Activated CD4-positive, alpha-beta T cell treated with anti-CD3 and anti-CD28 coated beads, Interleukin-2, Interleukin-6, amounts not matched to agents 100 ng/mL and 50 ng/mL, durations not matched to agents 16 hours and 8 hours (primary cell): ENCODE data around the gene XBP1.
"Not testable (repeated sequence)": the region's sequence is repeated elsewhere in the genome, so short reads cannot be mapped to it uniquely, and the experiment has no call there.

Experiments
- DNase-seq: peaks from one replicate; pipeline ENCODE4 v3.0.0-alpha.2; 2020

The XBP1 gene

GRCh38 chr22:28791841-28792490, 8.4 kb downstream of the XBP1 start:
- DNase-seq = peak; percentile 48

DNA sequence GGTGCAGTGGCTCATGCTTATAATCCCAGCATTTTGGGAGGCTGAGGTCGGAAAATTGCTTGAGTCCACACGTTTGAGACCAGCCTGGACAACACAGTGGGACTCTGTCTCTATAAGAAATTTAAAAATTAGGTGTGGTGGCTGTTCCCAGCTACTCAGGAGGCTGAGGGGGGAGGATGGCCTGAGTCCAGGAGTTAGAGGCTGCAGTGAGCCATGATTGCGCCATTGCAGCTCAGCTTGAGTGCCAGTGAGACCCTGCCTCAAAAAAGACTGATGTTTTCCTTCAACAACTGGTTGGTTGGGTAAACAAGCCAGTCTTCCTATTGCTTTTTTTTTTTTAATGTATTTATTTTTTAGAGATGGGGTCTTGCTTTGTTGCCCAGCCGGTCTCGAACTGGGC, 9.2 kb downstream of the XBP1 start:
- DNase-seq = no peak

DNA sequence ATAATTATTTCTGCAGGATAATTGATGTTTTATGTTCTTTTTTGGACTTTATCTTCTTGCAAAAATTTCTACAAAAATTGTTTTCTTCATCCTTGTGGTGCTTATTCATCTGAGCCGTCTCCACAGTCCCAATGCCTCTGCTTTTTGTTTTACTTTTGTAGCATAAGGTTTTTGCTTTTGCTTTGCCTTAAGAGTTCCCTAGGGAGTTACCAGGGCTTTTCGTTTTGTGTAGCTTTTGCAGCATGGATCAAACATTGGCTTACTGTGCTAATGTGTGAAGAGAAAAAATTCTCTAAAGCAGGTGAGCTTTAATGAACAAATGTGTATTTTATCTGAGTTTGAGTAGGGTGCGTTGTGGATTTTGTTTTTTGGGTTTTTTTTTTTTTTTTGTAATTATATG, 11.8 kb downstream of the XBP1 start:
- no peak for DNase-seq

DNA sequence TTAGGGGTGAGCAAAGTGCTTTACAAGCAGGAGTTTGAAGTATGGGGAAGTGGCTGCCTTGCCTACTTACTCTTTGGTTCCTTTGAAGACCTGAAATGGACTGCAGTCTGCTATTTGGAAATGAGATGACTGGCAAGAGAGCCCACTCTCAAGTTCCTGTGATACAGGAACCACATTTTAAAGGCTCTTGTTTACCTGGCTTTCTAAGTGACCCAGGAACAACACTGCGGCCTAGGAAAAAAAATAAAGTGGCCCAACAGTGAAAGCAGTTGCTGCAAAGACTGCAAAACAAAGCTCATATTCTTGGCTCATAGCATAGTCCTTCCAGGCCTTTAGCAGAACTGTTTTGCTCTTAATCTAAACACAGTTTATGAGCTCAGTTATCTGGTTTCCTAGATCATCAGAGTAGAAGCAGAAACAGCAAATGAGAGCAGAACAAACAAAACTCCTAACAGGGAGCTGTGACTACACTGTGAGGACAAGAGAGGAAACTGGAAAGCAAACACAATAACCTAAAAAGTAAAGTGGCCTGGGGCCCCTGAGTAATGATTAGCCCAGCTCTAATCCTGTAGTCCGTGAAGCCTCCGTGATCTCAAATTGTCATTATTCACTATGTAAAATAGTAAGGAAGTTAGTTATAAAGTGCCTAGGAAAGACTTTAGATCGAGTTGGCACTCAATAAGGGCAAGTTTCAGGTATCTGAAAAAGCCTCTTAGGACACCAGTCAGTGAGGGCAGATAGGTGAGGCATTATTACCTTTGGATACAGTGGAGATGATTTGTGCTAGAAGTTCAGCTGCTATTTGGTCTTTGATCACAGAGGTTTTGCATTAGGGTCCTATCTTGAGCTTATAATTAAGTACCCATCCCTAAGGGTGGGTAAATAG, 16.3 kb downstream of the XBP1 start:
- no peak for DNase-seq

- DNase-seq = no peak
These were observed 20.1 kb downstream of the XBP1 start for GRCh38 chr22:28780296-28780695.

DNA sequence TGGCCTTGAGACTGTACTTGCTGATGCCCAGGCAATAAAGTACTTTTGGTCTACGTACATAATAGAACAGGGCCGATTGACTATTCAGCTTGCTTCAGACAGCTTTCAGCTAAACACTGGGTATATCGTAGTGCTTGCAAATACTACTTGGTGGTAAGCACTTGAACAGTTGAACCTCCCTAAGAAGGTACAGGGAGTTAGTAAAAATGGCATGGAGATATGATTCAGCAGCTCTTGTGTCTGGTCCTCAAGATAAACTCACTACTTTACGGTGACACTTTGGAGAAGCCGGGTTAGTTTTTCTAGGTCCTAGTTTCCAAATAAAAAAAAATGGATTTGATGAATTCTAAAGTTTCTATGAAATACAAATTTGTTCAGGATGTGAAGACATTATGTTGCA, 20.5 kb downstream of the XBP1 start:
- DNase-seq = no peak

GRCh38 chr22:28774378-28774777, 26.0 kb downstream of the XBP1 start:
- no peak for DNase-seq

DNA sequence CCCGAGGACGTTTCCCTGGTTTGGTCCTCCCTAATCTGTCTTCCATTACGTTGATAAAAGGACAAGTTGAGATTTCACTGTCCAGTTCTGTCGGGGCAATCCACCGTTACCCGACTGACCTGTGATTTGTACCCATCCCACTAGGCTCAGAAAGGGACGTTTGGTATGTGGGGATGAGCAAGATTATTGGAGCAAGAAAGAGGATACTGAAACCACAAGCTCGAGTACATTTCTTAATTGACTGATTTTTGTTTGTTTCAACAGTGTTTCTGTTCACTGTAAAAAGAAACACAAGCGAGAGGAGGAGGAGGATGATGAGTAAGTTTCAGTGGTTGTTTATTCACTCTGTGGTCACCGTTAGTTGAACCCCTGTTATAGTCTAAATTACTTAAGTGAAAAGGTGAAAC, 26.9 kb downstream of the XBP1 start:
- DNase-seq = peak; percentile 69

- DNase-seq = peak; percentile 97
These were observed 27.5 kb downstream of the XBP1 start, which contains the start of gene CCDC117 for GRCh38 chr22:28772633-28773460. Gene CCDC117 (plus strand): TSS chr22:28772695. CDS start chr22:28772850, 155 bp downstream.

DNA sequence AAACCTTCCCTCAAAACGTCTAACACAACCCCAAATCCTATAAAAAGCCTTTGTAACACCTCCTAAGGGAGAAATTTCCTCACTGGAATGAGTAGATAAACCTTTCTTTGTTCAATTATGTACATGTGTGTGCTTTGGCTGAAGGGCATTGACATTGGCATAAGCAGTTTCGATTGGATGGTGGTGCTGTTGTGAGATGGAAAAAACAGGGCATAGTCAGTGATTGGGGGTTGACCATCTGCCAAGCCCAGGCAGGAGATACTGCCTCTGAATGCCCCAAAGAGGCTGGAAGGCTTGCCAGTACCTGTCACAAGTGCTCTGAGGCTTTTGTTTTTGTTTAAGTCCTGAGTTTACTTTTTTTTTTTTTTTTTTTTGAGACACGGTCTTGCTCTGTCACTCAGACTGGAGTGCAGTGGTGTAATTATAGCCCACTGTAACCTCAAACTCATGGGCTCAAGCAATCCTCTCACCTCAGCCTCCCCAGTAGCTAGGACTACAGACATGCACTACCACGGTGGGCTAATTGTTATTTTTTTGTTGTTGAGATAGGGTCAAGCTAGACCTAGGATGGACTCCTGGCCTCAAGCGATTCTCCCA, 29.1 kb downstream of the XBP1 start:
- no peak for DNase-seq

GRCh38 chr22:28769394-28770085, 30.8 kb downstream of the XBP1 start:
- DNase-seq = no peak

GRCh38 chr22:28768701-28769393, 31.5 kb downstream of the XBP1 start:
- DNase-seq = no peak

- DNase-seq = no peak
These were observed 33.7 kb downstream of the XBP1 start for GRCh38 chr22:28766628-28767027.

DNA sequence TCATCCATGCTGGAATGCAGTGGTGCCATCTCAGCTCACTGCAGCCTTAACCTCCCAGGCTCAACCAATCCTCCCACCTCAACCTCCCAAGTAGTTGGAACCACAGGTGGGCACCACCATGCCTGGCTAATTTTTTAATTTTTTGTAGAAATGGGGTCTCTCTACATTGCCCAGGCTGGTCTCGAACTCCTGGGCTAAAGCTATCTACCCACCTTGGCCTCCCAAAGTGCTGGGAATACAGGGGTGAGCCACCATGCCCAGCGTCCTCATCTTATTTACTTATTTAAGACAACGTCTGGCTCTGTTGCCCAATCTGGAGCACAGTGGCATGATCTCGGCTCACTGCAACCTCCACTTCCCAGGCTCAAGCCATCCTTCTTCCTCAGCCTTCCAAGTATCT, 38.4 kb downstream of the XBP1 start:
- DNase-seq = not testable (repeated sequence)

- no peak for DNase-seq
These were observed 39.0 kb downstream of the XBP1 start for GRCh38 chr22:28761449-28761755.

DNA sequence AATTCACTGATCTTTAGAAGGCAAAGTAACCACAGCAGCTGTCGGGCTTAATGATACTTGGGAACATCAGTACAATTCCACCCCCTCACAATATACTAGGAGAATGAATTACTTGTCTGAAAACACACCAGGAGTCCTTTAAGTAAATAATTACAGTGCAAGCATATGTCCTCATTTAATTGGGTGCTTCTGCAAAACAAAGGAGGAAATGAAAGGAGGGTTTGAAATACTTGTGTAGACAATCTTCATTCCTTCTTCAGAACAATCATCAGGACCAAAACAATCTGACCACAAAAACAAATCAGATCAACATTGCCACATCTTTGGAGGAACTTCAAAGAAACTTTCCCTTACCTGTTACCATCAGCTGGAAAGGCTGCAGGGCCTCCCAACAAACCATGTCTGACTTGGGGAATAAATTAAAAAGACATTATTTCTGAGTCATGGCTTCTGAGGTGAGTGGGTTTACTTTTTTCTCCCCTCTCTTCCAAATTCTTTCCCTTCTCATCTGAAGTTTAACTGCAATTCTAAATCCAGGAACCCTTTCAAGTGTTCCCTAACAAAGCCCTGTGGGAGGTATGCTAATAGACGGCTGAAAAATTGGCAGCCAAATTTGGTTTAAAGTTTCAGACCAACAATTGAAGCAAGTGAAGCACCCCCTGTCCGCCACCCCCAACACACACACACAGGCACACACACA, 40.4 kb downstream of the XBP1 start:
- no peak for DNase-seq

- DNase-seq = not testable (repeated sequence)
These were observed 45.9 kb downstream of the XBP1 start for GRCh38 chr22:28754512-28754911.

GRCh38 chr22:28750471-28750881, 49.9 kb downstream of the XBP1 start:
- DNase-seq = no peak
